Cardiac muscle cell (in vitro differentiated cells and primary cell): ENCODE data around the gene MVD. TPM values are rescaled to one million over a fixed set of nuclear protein-coding genes. Genes with fewer than 3 reads are reported as not detected.
A peak's percentile ranks its signal among the peaks of the same experiment; 100 is the strongest.

Source experiments
- DNase-seq, 2 donors: peaks; one replicate each; pipeline versions ENCODE4 v3.0.0 to v3.0.0-alpha.2; 2010 to 2017; ENCODE audit warnings: low read depth in 1 of 2, low spot score in 1 of 2
- H3K27ac ChIP-seq: fragments of 200-600 bp; sonication (generic); 2 replicates; pipeline ENCODE4 v1.5.1; 2016
- H3K27me3 ChIP-seq: fragments of 200-600 bp; sonication (generic); 2 replicates; pipeline ENCODE4 v1.6.0; 2016; ENCODE audit warnings: control low read depth
- H3K36me3 ChIP-seq: fragments of 200-600 bp; sonication (generic); 2 replicates; pipeline ENCODE4 v1.5.1; 2016; ENCODE audit warnings: control low read depth
- H3K4me1 ChIP-seq: fragments of 200-600 bp; sonication (generic); 2 replicates; pipeline ENCODE4 v1.8.1; 2017; ENCODE audit warnings: low read depth, mild to moderate bottlenecking, mixed run types
- H3K4me3 ChIP-seq: fragments of 200-600 bp; sonication (generic); 2 replicates; pipeline ENCODE4 v1.5.1; 2016; ENCODE audit warnings: mild to moderate bottlenecking
- H3K9me3 ChIP-seq: fragments of 200-600 bp; sonication (generic); 2 replicates; pipeline ENCODE4 v1.5.1; 2017; ENCODE audit warnings: low read depth, mild to moderate bottlenecking, control low read depth
- CTCF ChIP-seq: IDR thresholded peaks from 2 replicates; pipeline ENCODE4 v1.5.1; 2012; ENCODE audit warnings: low read depth, mild to moderate bottlenecking, low read length
- polyA plus RNA-seq: library from polyadenylated mRNA; unstranded; fragments of >200 nt; fragmentation: Nextera tagmentation; extraction: Ambion mirVana; gene quantifications from 2 replicates; pipeline ENCODE4 v1.2.1, GENCODE V29; 2016
- total RNA-seq: library from RNA; depleted of rRNA; stranded (reverse); fragments of >200 nt; gene quantifications from 2 replicates; pipeline ENCODE4 v1.2.3, GENCODE V29; 2016

Gene MVD
- total and polyA plus RNA-seq, 2 experiments from 2014 or later, result 65.0 to 192 TPM

GRCh38 chr16:88677721-88678120, 14.8 kb upstream of the MVD start:
- no peaks in the 10 kb centered on the region for H3K27me3 ChIP-seq
- H3K36me3 ChIP-seq, result no peaks in the 10 kb centered on the region
- peaks cover 14% of the 10 kb centered on the region for H3K4me1 ChIP-seq
- H3K27ac ChIP-seq, result no peak overlapping the region
- H3K9me3 ChIP-seq, result no peaks in the 10 kb centered on the region
- TF ChIP-seq CTCF, result no peak
- no peak overlapping the region for H3K4me3 ChIP-seq
- no peak for DNase-seq

GRCh38 chr16:88676502-88677242, 13.8 kb upstream of the MVD start:
- no peak for DNase-seq
- Histone ChIP-seq H3K27me3 (no peaks in the 10 kb centered on the region), H3K9me3 (no peaks in the 10 kb centered on the region), H3K4me3 (no peak overlapping the region), H3K27ac (no peak overlapping the region), H3K4me1 (peaks cover 14% of the 10 kb centered on the region), H3K36me3 (no peaks in the 10 kb centered on the region)
- no peak for TF ChIP-seq CTCF

GRCh38 chr16:88673716-88674379, 11.0 kb upstream of the MVD start:
- Histone ChIP-seq H3K4me3 (no peak overlapping the region), H3K27me3 (no peaks in the 10 kb centered on the region), H3K4me1 (peaks cover 14% of the 10 kb centered on the region), H3K9me3 (no peaks in the 10 kb centered on the region), H3K27ac (peak overlapping the region; percentile 67), H3K36me3 (no peaks in the 10 kb centered on the region)
- peak in 1 of 2 donors; percentile 44 for DNase-seq
- TF ChIP-seq CTCF, result no peak

- Histone ChIP-seq H3K9me3 (no peaks in the 10 kb centered on the region), H3K36me3 (no peaks in the 10 kb centered on the region), H3K4me3 (no peak overlapping the region), H3K4me1 (peaks cover 14% of the 10 kb centered on the region), H3K27ac (no peak overlapping the region), H3K27me3 (no peaks in the 10 kb centered on the region)
- TF ChIP-seq CTCF, result peak; percentile 34
- peak in 1 of 2 donors; percentile 48 for DNase-seq
Measured at GRCh38 chr16:88672776-88673175, 9.9 kb upstream of the MVD start.

- Histone ChIP-seq H3K36me3 (no peaks in the 10 kb centered on the region), H3K4me3 (no peak overlapping the region), H3K27ac (no peak overlapping the region), H3K27me3 (no peaks in the 10 kb centered on the region), H3K9me3 (no peaks in the 10 kb centered on the region), H3K4me1 (peaks cover 14% of the 10 kb centered on the region)
- no peak for TF ChIP-seq CTCF
- no peak for DNase-seq
Measured at GRCh38 chr16:88671806-88672205, 8.9 kb upstream of the MVD start.
